GM18519 (cell line): Measurements from ENCODE around the gene SPC25.

Experiments used
- ATAC-seq: cut with Tn5 transposase; IDR thresholded peaks from one replicate; pipeline ENCODE4 v1.9.1; 2021; ENCODE audit warnings: mild to moderate bottlenecking, moderate library complexity; ENCODE audit not compliant: unreplicated experiment, low FRiP score

The SPC25 gene

DNA sequence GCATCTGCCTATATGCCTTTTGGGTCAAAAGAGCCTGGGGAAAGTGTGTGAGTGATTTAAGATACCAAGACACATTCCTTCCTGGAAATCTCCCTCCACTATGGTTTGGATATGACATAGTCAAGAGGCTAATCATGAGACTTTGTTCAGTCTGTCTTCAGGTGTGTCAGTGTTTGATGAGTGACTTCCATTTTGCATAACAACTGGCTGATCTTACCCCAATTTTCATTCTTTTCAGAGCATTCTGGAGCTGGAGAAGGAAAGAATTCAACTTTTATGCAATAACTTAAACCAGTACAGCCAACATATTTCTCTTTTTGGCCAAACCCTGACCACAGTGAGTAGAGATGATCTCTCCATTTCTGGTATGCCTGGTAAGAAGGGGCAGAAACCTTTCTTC lies 39.4 kb downstream of the SPC25 start:
- ATAC-seq, result no peak

- ATAC-seq, result no peak
These were observed 40.6 kb downstream of the SPC25 start for GRCh38 chr2:168849610-168850009.

DNA sequence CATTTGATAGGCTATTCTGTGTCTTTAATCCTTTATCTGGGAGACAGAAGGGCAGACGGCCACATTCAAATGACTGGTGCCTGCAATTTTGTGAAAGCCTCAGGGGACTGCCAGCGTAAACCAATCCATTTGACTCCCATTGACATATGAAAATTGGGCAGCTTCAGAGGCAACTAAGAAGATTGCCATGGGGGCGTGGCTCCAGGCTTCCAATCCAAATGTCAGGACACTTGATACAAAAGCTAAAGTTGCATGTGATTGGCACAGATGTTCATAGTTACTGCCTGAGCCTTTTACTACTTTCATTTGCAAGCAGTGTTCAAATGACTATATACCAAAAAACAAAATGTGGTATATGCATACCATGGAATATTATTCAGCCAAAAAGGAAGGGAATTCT lies 42.0 kb downstream of the SPC25 start:
- no peak for ATAC-seq

- ATAC-seq, result no peak
These were observed 47.0 kb downstream of the SPC25 start for GRCh38 chr2:168843253-168843652.

DNA sequence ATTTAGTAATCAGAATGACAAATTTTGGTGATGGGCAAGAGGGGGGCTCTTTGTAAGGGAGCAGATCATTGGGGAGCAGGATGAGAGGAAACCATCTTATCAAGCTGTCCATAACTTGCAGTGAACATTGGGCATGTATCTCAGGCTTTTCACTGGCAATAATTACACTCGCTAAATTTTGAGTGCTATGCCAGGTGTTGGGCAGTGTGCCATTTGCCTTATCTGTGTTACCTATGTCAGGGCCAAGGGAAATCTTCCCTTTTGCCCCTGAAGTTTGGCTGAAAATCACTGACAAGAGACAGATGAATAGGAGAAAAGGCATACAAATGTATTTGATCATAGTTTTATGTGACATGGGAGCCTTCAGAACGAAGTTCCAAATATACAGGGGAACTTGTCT lies 48.8 kb downstream of the SPC25 start:
- no peak for ATAC-seq

DNA sequence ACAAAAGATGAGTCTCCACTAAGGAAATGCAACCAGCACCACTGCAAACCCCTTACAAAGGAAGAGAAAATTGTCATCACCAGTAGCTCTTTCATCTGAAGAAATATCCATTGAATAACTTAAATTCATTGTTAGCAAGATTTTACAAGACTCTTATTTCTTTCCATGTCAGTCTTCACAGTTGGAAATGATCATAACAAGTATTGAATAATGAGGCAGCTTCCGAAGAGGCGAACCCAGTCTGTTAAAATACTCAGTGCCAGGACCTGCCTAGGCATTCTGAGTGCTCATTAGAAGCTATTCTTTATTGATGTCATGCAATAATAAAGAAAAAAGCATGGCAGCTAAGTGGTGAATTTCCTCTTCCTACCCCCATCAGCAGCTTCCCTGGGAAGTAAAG lies 54.3 kb downstream of the SPC25 start:
- ATAC-seq, result no peak

GRCh38 chr2:168831662-168832061 lies 58.6 kb downstream of the SPC25 start:
- ATAC-seq, result no peak

- no peak for ATAC-seq
These were observed 59.3 kb downstream of the SPC25 start for GRCh38 chr2:168830958-168831357.

DNA sequence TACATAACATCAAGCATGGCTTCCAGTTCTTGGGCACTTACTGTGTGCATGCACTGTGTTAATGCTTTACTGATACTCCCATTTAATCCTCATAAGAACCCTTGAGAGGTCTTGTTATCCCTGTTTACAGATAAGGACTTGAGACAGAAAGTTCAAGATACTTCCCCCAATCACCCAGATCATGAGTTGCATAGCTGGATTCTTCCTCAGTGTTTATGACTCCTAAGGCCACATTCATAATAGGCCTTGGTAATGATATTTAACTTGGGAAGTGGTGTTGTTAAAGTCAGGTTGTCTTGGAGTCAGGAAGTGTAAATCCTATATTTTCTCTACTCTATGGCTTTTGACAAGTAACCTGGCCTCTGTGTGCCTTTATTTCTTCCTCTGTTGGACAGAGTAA lies 65.1 kb downstream of the SPC25 start:
- no peak for ATAC-seq

GRCh38 chr2:168821992-168822391 lies 68.2 kb downstream of the SPC25 start:
- ATAC-seq, result no peak

- ATAC-seq, result no peak
These were observed 68.7 kb downstream of the SPC25 start for GRCh38 chr2:168821577-168821976.
